ENCODE results near the gene CSH2. TPM values are rescaled to one million over a fixed set of nuclear protein-coding genes. Genes with fewer than 3 reads are reported as not detected.

Gene CSH2
- total and polyA plus RNA-seq, 9 of the 15 experiments (the other 6 are each of a cell fraction or from before 2014, with no cell fraction given) = not detected

DNA sequence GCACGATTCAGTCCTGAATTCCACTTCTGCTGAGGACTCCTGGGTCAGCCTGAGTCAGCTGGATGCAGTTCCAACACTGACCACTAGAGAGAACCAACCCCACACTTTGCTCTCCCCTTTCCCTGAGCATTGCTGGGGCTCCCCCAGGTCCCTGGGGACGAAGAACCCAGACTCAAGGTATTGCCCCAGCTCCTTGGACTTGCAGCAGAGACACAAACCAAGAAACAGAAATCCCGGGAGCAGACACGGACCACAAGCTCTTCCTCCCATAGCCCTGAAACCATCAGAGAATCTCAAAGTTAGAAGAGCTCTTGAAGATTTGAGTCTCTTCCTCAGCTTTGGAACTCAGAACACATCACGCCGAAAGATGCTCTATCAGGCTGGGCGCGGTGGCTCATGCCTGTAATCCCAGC, 45.8 kb upstream of the CSH2 start (continued):
- TF ChIP-seq, protein P1, sequence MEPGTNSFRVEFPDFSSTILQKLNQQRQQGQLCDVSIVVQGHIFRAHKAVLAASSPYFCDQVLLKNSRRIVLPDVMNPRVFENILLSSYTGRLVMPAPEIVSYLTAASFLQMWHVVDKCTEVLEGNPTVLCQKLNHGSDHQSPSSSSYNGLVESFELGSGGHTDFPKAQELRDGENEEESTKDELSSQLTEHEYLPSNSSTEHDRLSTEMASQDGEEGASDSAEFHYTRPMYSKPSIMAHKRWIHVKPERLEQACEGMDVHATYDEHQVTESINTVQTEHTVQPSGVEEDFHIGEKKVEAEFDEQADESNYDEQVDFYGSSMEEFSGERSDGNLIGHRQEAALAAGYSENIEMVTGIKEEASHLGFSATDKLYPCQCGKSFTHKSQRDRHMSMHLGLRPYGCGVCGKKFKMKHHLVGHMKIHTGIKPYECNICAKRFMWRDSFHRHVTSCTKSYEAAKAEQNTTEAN (CRISPR knock-in tag; IDR thresholded peaks at IDR 0.05) = no peak
- no peak for TF ChIP-seq MCM3 (IDR thresholded peaks at IDR 0.05)
- TF ChIP-seq SMC3 (conservative IDR thresholded peaks at IDR 0.05; ENCODE audit: insufficient read depth, low read depth, low read length) = peak; percentile 56; the same call in 1 of the 2 replicates
- TF ChIP-seq MGA (IDR thresholded peaks at IDR 0.05) = no peak
- TF ChIP-seq BRD4 (IDR thresholded peaks at IDR 0.05) = no peak
- no peak for TF ChIP-seq SETDB1 (IDR thresholded peaks at IDR 0.05; ENCODE audit: low read length)
- no peak for TF ChIP-seq ZBTB26 (CRISPR knock-in tag; IDR thresholded peaks at IDR 0.05)
- TF ChIP-seq ZNF699 (CRISPR knock-in tag; IDR thresholded peaks at IDR 0.05; ENCODE audit: insufficient replicate concordance) = no peak
- TF ChIP-seq CREB3L1 (IDR thresholded peaks at IDR 0.05; ENCODE audit: borderline replicate concordance, low read depth) = no peak
- TF ChIP-seq KLF6 (CRISPR knock-in tag; IDR thresholded peaks at IDR 0.05; ENCODE audit: borderline replicate concordance) = no peak
- no peak for TF ChIP-seq NR2C2 (CRISPR knock-in tag; IDR thresholded peaks at IDR 0.05)
- TF ChIP-seq NR2C2 (tag; IDR thresholded peaks at IDR 0.05) = no peak
- TF ChIP-seq PURB (CRISPR knock-in tag; IDR thresholded peaks at IDR 0.05; ENCODE audit: low read depth) = no peak
- TF ChIP-seq KLF16 (IDR thresholded peaks at IDR 0.05) = peak; percentile 46; the same call in 1 of the 2 replicates

Measured in K562 (cell line).